ENCODE data around the gene KCNV2.

- TF ChIP-seq EZH2 (IDR thresholded peaks at IDR 0.05; ENCODE audit: borderline replicate concordance, insufficient read depth, low read length, poor library complexity, severe bottlenecking) (no peak), CTCF (IDR thresholded peaks at IDR 0.05; ENCODE audit: poor library complexity, severe bottlenecking) (peak; percentile 38), EP300 (conservative IDR thresholded peaks at IDR 0.05; ENCODE audit: poor library complexity, severe bottlenecking) (no peak), POLR2AphosphoS5 (IDR thresholded peaks at IDR 0.05) (no peak), REST (IDR thresholded peaks at IDR 0.05; ENCODE audit: borderline replicate concordance) (no peak), MXI1 (conservative IDR thresholded peaks at IDR 0.05; ENCODE audit: poor library complexity, severe bottlenecking) (no peak), RAD21 (conservative IDR thresholded peaks at IDR 0.05) (peak; percentile 31)
Observed at GRCh38 chr9:2727966-2728613, 10.8 kb downstream of the KCNV2 start.
